CD4-positive, alpha-beta T cell (primary cell): ENCODE measurements around the gene MSGN1. TPM values are rescaled to one million over a fixed set of nuclear protein-coding genes. Genes with fewer than 3 reads are reported as not detected.

ENCODE experiments used
- ATAC-seq: fragments of 200-7000 bp; cut with Tn5 transposase; one replicate; pipeline ENCODE4 v1.10.0; 2022; ENCODE audit warnings: mild to moderate bottlenecking; ENCODE audit not compliant: poor library complexity
- CTCF ChIA-PET: fragments of 350-600 bp; sonication (Branson Sonifier 250); formaldehyde crosslinking; loops from one replicate; lab custom pipeline; 2021; ENCODE audit warnings: antibody characterized with exemption, inconsistent platforms; lab: Charles Lee
- POLR2A ChIA-PET: fragments of 350-600 bp; sonication (Branson Sonifier 250); formaldehyde crosslinking; loops from one replicate; lab custom pipeline; 2021; ENCODE audit warnings: antibody characterized with exemption, inconsistent platforms; lab: Charles Lee
- DNase-seq, 14 experiments: peaks; one replicate each; pipeline ENCODE4 v3.0.0-alpha.2; 2013 to 2020; ENCODE audit warnings: mixed read lengths in 2 of 14
- H3K27ac ChIP-seq, 2 donors: one replicate each; pipeline versions ENCODE4 v1.5.1 to v1.7.0; 2013; ENCODE audit warnings: low read length in 2 of 2, low read depth in 1 of 2, mild to moderate bottlenecking in 1 of 2
- H3K27me3 ChIP-seq, 2 experiments: 1 replicate in 1 of 2; 2 replicates in 1 of 2; pipeline versions ENCODE4 v1.6.1 to v1.7.0; 2013; ENCODE audit warnings: low read length in 2 of 2, control low read depth in 1 of 2, mild to moderate bottlenecking in 1 of 2, moderate library complexity in 1 of 2; ENCODE audit not compliant: insufficient read depth in 2 of 2, control insufficient read depth in 1 of 2
- H3K36me3 ChIP-seq: one replicate; pipeline ENCODE4 v1.6.1; 2013; ENCODE audit warnings: low read length, control low read depth; ENCODE audit not compliant: insufficient read depth
- H3K4me1 ChIP-seq: one replicate; pipeline ENCODE4 v1.6.1; 2013; ENCODE audit warnings: low read length, control low read depth; ENCODE audit not compliant: insufficient read depth
- H3K4me3 ChIP-seq: one replicate; pipeline ENCODE4 v1.5.1; 2013; ENCODE audit warnings: mild to moderate bottlenecking, low read length, moderate library complexity
- H3K9me3 ChIP-seq, 2 experiments: 1 replicate in 1 of 2; 2 replicates in 1 of 2; pipeline versions ENCODE4 v1.6.1 to v1.7.0; 2013; ENCODE audit warnings: low read length in 2 of 2, mild to moderate bottlenecking in 2 of 2, control low read depth in 1 of 2, moderate library complexity in 1 of 2; ENCODE audit not compliant: control insufficient read depth in 1 of 2, insufficient read depth in 1 of 2
- H3K27ac Mint-ChIP-seq: one replicate; pipeline ENCODE4 v1.8.0; 2020; ENCODE audit warnings: mixed read lengths
- H3K27me3 Mint-ChIP-seq: one replicate; pipeline ENCODE4 v1.8.0; 2021; ENCODE audit warnings: mixed read lengths
- H3K36me3 Mint-ChIP-seq: one replicate; pipeline ENCODE4 v1.8.0; 2021; ENCODE audit warnings: low read depth, mixed read lengths
- H3K4me1 Mint-ChIP-seq: one replicate; pipeline ENCODE4 v1.8.0; 2021; ENCODE audit warnings: low read depth, mixed read lengths
- H3K4me3 Mint-ChIP-seq: one replicate; pipeline ENCODE4 v1.8.0; 2020; ENCODE audit warnings: mild to moderate bottlenecking, mixed read lengths
- H3K9me3 Mint-ChIP-seq: one replicate; pipeline ENCODE4 v1.8.0; 2020; ENCODE audit warnings: mixed read lengths
- intact Hi-C, 2 experiments: fragments of 100-400 bp; cut with DNase I in 1 of 2; cut with micrococcal nuclease in 1 of 2; formaldehyde crosslinking; loops; one replicate each; pipeline versions ENCODE4 v1.15.1 to v1.9.0; 2023 to 2025; cut with DNase I, micrococcal nuclease
- total RNA-seq, 174 experiments: library from RNA in 2 of 174; stranded (reverse) in 2 of 174; gene quantifications; one replicate each; pipeline ENCODE4 v1.2.3 and lab custom pipeline; 2021 to 2026
- TF ChIP-seq, protein P1 (sequence below): fragments of 200-600 bp; IDR thresholded peaks from one replicate; pipeline ENCODE4 v1.8.0; 2022; ENCODE audit warnings: antibody characterized with exemption, mild to moderate bottlenecking

MSGN1 gene
- total RNA-seq, 2 experiments from 2014 or later, result not detected

DNA sequence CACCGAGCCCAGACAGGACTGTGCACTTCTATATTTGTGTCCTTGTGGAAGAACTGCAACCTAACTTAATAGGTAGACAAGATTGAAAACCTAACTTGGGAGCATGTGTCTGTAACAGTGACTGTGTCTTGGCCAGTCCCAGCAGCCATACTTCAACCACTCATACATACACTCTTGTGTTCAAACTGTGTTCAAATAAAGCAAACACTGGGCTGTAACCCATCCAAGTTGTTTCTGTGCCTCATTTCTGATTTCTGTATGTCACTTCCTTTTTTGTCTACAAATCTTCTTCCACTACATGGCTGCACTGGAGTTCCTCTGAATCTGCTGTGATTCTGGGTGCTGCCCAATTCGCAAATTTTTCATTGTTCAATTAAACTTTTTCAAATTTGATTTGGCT is 31.0 kb downstream of the MSGN1 start:
- Mint-ChIP-seq H3K4me1 (no peaks in the 10 kb centered on the region), H3K4me3 (no peak overlapping the region), H3K36me3 (no peaks in the 10 kb centered on the region), H3K27ac (no peak overlapping the region), H3K9me3 (no peaks in the 10 kb centered on the region), H3K27me3 (peaks cover 3% of the 10 kb centered on the region)
- H3K4me1 ChIP-seq, result no peaks in the 10 kb centered on the region
- no peaks in the 10 kb centered on the region for H3K27me3 ChIP-seq
- no peaks in the 10 kb centered on the region for H3K36me3 ChIP-seq
- no peaks in the 10 kb centered on the region for H3K9me3 ChIP-seq
- no peak for DNase-seq
- H3K4me3 ChIP-seq, result no peak overlapping the region
- CTCF ChIA-PET, result no interaction called here
- ATAC-seq, result no peak
- intact Hi-C loops, result no loop called here
- TF ChIP-seq, protein P1, sequence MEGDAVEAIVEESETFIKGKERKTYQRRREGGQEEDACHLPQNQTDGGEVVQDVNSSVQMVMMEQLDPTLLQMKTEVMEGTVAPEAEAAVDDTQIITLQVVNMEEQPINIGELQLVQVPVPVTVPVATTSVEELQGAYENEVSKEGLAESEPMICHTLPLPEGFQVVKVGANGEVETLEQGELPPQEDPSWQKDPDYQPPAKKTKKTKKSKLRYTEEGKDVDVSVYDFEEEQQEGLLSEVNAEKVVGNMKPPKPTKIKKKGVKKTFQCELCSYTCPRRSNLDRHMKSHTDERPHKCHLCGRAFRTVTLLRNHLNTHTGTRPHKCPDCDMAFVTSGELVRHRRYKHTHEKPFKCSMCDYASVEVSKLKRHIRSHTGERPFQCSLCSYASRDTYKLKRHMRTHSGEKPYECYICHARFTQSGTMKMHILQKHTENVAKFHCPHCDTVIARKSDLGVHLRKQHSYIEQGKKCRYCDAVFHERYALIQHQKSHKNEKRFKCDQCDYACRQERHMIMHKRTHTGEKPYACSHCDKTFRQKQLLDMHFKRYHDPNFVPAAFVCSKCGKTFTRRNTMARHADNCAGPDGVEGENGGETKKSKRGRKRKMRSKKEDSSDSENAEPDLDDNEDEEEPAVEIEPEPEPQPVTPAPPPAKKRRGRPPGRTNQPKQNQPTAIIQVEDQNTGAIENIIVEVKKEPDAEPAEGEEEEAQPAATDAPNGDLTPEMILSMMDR, result no peak
- POLR2A ChIA-PET, result no interaction called here
- no peak overlapping the region for H3K27ac ChIP-seq

DNA sequence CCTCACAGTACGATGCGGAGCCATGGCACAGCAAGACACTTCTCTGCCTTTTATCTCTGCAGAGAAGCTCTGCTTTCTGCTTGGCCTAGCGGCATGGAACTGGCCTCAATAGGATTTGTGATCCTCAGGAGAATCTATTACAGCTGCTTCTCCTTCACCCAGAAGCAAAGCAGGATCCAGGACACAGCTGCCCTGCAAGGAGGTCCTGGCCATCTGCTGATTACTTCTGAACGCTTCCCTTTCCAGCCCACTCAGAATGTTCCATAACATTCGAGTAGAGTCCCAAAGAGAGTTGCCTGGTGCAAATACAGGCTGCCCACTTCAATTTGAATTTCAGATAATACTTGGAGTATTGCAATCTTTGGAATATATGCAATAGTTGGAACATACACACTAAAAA is 33.0 kb downstream of the MSGN1 start:
- Mint-ChIP-seq H3K36me3 (no peaks in the 10 kb centered on the region), H3K27ac (no peak overlapping the region), H3K4me1 (no peaks in the 10 kb centered on the region), H3K27me3 (peaks cover 10% of the 10 kb centered on the region), H3K9me3 (no peaks in the 10 kb centered on the region), H3K4me3 (no peak overlapping the region)
- ATAC-seq (no peak), DNase-seq (no peak)
- ChIA-PET POLR2A (no interaction called here), CTCF (no interaction called here)
- Histone ChIP-seq H3K4me1 (no peaks in the 10 kb centered on the region), H3K36me3 (no peaks in the 10 kb centered on the region), H3K4me3 (no peak overlapping the region), H3K27me3 (no peaks in the 10 kb centered on the region), H3K27ac (no peak overlapping the region), H3K9me3 (no peaks in the 10 kb centered on the region)
- intact Hi-C loops, result no loop called here
- TF ChIP-seq, protein P1, result no peak

GRCh38 chr2:17850151-17850550 is 33.9 kb downstream of the MSGN1 start:
- H3K36me3 Mint-ChIP-seq, result no peaks in the 10 kb centered on the region
- ChIA-PET CTCF (no interaction called here), POLR2A (no interaction called here)
- H3K27me3 Mint-ChIP-seq, result peaks cover 16% of the 10 kb centered on the region
- no peak for ATAC-seq
- no peaks in the 10 kb centered on the region for H3K4me1 Mint-ChIP-seq
- Histone ChIP-seq H3K36me3 (no peaks in the 10 kb centered on the region), H3K27me3 (no peaks in the 10 kb centered on the region), H3K4me1 (no peaks in the 10 kb centered on the region), H3K27ac (no peak overlapping the region), H3K9me3 (no peaks in the 10 kb centered on the region), H3K4me3 (no peak overlapping the region)
- no peak for DNase-seq
- no peak overlapping the region for H3K4me3 Mint-ChIP-seq
- H3K9me3 Mint-ChIP-seq, result no peaks in the 10 kb centered on the region
- intact Hi-C loops, result no loop called here
- TF ChIP-seq, protein P1, result no peak
- H3K27ac Mint-ChIP-seq, result no peak overlapping the region
